HuH-7.5 (cell line): ENCODE results near the gene CT45A10.
"Not testable (repeated sequence)": the region's sequence is repeated elsewhere in the genome, so short reads cannot be mapped to it uniquely, and the experiment has no call there.

Source experiments
- DNase-seq: peaks from one replicate; pipeline ENCODE4 v3.0.0; 2011; ENCODE audit warnings: low spot score

CT45A10 gene, protein sequence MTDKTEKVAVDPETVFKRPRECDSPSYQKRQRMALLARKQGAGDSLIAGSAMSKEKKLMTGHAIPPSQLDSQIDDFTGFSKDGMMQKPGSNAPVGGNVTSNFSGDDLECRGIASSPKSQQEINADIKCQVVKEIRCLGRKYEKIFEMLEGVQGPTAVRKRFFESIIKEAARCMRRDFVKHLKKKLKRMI

DNA sequence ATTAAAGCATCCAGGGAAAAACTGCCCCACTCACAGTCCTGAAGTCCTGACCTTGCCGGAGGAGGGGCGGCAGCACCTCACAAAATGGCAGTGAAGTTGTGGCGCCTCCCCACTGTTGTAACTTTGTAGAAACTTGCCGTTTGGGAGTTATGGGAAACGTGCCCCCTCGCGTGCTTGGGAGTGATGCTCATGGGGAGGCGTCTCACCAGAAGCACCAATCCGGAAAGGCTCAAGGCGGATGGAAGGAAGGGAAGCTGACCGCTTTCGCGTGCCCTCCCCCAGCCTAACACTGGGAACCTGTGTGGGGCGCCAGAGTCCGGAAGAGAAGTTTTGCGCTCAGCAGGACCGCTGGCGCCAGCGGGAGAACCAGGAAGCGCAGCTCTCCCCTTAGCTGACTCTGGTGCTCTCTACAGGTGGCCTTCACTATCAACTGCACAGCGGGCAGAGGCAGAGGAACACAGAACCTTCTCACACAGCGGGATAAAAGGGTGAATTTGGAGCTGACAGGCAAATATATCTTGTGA is at the start of gene CT45A10, which contains the start of gene SAGE1:
TSS of gene CT45A10 (minus strand) at position 151 of the 524 bp plus-strand sequence. CDS start 8,100 bp downstream, outside the sequence.
TSS of gene SAGE1 (plus strand) at position 423 of the 524 bp plus-strand sequence. CDS start 2,527 bp downstream, outside the sequence.
- no peak for DNase-seq

DNA sequence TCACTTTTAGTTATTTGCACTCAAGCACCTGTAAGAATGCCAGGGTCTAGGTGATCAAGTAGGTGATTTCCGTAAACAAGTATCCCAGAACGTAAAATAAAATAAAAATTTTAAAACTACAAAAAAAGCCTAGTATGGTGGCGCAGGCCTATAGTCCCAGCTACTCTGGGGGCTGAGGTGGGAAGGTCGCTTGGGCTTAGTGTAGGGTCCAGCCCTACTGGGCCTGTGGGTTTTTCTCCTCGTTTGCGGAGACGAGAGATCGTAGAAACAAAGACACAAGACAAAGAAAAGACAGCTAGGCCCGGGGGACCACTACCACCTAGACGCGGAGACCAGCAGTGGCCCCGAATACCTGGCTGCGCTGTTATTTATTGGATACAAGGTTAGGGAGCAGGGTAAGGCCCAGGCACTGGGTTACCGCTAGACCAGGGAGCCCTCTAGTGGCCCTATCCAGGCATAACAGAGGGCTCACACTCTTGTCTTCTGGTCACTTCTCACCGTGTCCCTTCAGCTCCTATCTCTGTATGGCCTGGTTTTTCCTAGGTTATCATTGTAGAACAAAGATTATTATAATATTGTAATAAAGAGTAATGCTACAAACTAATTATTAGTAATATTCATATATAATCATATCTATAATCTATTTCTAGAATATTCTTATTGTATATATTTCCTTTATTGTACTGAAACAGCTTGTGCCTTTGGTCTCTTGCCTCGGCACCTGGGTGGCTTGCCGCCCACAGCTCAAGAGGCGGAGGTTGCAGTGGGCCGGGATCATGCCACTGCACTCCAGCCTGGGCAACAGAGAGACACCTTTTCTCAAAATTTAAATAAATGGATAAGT is 38.6 kb upstream of the CT45A10 start:
- no peak for DNase-seq

DNA sequence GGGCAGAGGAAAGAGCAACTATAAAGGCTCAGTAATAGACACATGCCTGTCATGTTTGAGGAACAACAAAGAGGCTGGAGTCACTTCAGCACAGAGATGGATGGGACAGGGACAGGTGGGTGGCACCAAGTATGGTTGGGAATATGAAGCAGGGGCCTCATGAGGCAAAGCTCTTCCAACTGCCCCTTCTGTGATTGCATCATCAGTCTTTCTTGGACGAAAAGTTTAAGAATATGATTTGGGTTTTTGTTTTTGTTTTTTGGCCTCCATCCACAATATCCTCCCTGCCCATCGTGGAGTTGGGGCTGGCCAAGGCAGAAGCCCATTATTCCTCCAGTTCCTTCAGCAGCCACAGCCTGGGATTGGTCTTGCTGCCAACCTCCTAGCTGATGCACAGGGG is 34.7 kb upstream of the CT45A10 start:
- no peak for DNase-seq

DNA sequence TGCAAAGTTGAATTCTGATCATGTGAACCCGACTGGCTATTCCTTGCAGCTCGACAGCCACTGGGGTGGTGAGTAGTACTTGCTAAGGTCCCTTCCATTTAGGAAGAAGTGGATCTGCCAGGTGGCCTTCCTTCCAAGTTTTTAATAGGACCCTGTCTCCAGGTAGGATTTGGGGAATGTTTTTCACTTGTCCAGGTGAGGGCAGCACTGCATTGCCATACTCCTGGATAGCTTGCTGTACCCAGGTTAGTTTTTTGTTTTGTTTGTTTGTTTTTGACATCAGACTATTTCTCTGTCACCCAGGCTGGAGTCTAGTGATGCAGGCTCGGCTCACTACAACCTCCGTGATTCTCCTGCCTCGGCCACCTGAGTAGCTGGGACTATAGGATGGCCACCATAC is 30.1 kb upstream of the CT45A10 start:
- no peak for DNase-seq

DNA sequence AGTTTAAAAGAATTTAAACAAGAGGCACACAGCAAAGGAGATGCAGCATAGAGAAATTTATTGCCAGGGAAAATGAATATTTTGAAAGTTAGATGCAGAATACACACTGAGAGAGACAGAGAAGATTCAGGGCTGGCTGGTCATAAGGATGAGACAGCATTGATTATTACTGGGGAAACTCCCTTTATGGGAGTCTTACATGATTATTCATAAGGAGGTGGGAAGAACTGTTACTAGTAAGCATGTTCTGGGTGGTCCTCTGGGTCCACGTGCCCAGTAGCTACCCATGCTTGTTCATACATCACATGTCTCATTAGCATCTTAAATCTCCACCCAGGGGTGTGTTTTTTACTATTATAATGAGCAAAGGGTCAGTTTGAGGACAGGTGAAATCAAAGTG is 27.3 kb upstream of the CT45A10 start:
- DNase-seq, result not testable (repeated sequence)

DNA sequence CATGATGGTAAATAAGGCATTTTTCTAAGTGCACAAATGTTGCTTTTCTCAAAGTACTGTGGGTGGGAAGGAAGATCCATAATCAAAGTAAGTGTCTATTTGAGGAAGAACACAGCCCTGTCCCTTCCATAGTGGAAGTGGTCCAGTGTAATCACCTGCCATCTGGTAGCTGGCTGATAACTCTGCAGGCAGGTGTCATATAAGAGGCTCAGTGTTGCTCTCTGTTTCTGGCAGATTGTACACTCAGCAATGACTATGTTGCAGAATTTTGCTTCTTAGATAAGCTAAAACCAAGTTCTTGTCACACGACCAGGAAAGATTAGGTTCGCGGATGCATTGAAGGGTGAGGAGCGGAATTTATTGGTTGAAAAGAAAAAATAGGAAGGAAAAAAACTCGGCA is 21.2 kb upstream of the CT45A10 start:
- DNase-seq, result no peak

DNA sequence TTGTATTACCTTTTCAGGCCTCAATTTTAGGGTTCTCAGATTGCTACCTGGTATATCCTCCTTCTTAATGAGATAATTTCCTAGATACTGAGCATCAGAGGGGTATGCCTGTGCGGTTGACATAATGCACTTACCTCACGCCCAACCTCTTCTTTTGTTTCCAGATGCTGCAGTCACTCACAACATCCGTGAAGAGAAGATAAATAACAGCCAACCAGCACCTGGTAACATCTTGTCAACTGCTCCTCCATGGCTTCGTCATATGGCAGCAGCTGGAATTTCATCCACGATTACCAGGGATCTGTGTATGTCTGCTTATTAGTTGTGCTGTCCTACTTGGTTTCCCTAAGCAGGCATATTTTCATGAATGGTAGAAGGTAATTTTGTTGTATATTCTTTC is 17.0 kb upstream of the CT45A10 start:
- no peak for DNase-seq

DNA sequence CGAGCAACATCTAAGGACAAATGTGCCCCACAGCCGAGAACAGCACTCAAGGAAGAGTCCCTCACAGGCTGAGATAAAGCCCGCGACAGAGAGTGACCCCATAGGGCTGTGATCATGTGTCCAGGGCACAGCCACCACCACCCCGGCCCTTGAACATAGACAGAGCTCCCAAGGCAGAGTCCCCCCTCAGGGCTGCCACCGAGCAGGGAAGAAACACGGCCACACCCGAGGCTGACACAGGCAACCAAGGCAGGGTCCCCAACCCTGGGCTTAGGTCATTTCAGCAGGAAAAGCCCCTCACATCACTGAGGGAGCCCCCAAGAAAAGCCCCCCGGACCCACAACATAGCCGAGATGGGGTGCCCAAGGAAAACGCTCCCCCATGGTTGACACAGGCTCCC is 463 bp downstream of the CT45A10 start:
- DNase-seq, result no peak

DNA sequence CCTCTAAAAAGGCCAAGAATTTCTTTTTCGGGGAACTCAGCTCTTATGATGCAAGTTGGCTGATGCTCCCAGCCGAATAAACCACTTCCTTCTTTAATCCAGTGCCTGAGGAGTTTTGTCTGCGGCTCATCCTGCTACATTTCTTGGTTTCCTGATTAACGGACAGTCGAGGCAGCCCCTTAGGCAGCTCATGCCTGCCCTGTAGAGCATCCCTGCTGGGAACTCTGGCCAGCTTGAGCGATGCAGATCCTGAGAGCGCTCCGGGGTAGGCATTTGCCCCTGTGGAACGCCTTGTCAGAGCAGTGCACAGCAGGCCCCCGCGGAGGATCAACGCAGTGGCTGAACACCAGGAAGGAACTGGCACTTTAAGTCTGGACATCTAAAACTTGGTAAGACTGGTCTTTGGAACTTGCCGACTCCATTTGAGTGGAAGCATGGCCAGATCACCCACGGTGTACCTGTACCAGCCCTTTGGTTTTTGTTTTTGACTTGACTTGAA is 3.1 kb downstream of the CT45A10 start:
- no peak for DNase-seq

DNA sequence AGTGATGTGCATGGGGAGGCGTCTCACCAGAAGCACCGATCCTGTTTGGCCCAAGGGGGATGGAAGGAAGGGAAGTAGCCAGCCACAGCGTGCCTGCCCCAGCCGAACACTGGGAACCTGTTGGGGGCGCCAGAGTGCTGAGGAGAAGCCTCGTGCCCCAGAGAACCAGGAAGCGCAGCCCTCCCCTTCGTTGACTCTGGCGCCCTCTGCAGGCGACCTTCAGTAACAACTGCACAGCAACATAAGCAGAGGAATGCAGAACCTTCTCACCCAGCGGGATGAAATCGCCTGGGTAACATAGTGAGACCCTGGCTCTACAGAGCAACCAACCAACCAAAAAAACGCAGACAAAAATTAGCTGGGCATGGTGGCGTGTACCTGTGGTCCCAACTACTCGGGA is 4.3 kb downstream of the CT45A10 start:
- not testable (repeated sequence) for DNase-seq

DNA sequence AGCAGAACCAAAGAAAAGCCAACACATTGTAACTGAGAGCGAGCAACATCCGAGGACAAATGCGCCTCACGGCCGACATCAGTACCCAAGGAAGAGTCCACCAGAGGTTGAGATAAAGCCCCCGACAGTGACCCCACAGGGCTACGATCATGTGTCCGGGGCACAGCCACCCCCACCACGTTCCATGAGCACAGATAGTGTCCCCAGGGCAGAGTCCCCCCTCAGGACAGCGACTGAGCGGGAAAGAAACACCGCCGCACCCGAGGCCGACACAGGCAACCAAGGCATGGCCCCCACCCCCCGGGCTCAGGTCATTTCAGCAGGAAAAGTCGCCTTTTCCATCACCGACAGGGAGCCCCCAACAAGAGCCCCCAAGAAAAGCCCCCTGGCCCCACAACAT is 5.0 kb downstream of the CT45A10 start:
- not testable (repeated sequence) for DNase-seq

DNA sequence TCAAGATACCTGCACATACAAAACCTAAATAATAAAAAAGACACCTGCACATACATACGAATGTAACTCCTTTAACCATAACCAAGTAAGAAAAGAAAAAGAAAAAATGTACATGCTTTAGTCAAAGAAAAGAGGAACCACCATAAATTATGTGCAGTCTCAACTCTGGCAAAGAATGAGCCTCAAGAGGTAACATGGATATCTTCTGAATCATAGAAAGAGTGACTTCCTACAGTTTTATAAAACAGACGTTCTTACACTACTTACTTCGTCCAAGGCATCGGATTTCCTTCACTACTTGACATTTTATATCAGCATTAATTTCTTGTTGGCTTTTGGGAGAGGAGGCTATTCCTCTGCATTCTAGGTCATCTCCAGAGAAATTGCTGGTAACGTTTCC is 10.5 kb downstream of the CT45A10 start:
- DNase-seq, result not testable (repeated sequence)

DNA sequence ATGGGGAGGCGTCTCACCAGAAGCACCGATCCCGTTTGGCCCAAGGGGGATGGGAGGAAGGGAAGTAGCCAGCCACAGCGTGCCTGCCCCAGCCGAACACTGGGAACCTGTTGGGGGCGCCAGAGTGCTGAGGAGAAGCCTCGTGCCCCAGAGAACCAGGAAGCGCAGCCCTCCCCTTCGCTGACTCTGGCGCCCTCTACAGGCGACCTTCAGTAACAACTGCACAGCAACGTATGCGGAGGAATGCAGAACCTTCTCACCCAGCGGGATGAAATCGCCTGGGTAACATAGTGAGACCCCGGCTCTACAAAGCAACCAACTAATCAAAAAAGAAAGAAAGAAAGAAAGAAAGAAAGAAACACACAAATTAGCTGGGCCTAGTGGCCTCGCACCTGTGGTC is 21.5 kb downstream of the CT45A10 start, which contains the start of gene CT45A9:
TSS of gene CT45A9 (minus strand) at position 101 of the 400 bp plus-strand sequence. CDS start 3,751 bp downstream, outside the sequence.
- DNase-seq, result not testable (repeated sequence)

DNA sequence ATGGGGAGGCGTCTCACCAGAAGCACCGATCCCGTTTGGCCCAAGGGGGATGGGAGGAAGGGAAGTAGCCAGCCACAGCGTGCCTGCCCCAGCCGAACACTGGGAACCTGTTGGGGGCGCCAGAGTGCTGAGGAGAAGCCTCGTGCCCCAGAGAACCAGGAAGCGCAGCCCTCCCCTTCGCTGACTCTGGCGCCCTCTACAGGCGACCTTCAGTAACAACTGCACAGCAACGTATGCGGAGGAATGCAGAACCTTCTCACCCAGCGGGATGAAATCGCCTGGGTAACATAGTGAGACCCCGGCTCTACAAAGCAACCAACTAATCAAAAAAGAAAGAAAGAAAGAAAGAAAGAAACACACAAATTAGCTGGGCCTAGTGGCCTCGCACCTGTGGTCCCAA is 38.8 kb downstream of the CT45A10 start, which contains the start of gene CT45A8:
TSS of gene CT45A8 (minus strand) at position 101 of the 400 bp plus-strand sequence. CDS start 3,755 bp downstream, outside the sequence.
- DNase-seq, result not testable (repeated sequence)

DNA sequence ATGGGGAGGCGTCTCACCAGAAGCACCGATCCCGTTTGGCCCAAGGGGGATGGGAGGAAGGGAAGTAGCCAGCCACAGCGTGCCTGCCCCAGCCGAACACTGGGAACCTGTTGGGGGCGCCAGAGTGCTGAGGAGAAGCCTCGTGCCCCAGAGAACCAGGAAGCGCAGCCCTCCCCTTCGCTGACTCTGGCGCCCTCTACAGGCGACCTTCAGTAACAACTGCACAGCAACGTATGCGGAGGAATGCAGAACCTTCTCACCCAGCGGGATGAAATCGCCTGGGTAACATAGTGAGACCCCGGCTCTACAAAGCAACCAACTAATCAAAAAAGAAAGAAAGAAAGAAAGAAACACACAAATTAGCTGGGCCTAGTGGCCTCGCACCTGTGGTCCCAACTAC is 56.1 kb downstream of the CT45A10 start, which contains the start of gene CT45A7:
TSS of gene CT45A7 (minus strand) at position 101 of the 400 bp plus-strand sequence. CDS start 3,747 bp downstream, outside the sequence.
- DNase-seq, result not testable (repeated sequence)
